Neuronal stem cell (in vitro differentiated cells): ENCODE results near the gene MPRIP.
A peak's percentile ranks its signal among the peaks of the same experiment; 100 is the strongest.

ENCODE experiments used
- DNase-seq: peaks from one replicate; pipeline ENCODE4 v3.0.0-alpha.2; 2013; ENCODE audit warnings: low spot score
- H2AFZ ChIP-seq: one replicate; pipeline ENCODE4 v1.6.1; 2013; ENCODE audit warnings: mild to moderate bottlenecking, low read length, inconsistent platforms
- H2AK5ac ChIP-seq: 2 replicates; pipeline ENCODE4 v1.6.1; 2013; ENCODE audit warnings: low read depth, mild to moderate bottlenecking, inconsistent platforms, low read length, moderate library complexity, mixed read lengths
- H2BK120ac ChIP-seq: 2 replicates; pipeline ENCODE4 v1.6.1; 2013; ENCODE audit warnings: low read depth, mild to moderate bottlenecking, inconsistent platforms, low read length, moderate library complexity, mixed read lengths
- H2BK12ac ChIP-seq: one replicate; pipeline ENCODE4 v1.6.1; 2013; ENCODE audit warnings: low read length, inconsistent platforms
- H2BK15ac ChIP-seq: 2 replicates; pipeline ENCODE4 v1.6.1; 2013; ENCODE audit warnings: mild to moderate bottlenecking, low read length, inconsistent platforms, mixed read lengths
- H2BK5ac ChIP-seq: one replicate; pipeline ENCODE4 v1.6.1; 2013; ENCODE audit warnings: inconsistent platforms, mild to moderate bottlenecking, low read length, moderate library complexity
- H3K14ac ChIP-seq: one replicate; pipeline ENCODE4 v1.6.1; 2013; ENCODE audit warnings: low read length, inconsistent platforms
- H3K18ac ChIP-seq: 2 replicates; pipeline ENCODE4 v1.6.1; 2013; ENCODE audit warnings: low read length, inconsistent platforms
- H3K23ac ChIP-seq: 2 replicates; pipeline ENCODE4 v1.6.1; 2013; ENCODE audit warnings: low read depth, mild to moderate bottlenecking, mixed read lengths, low read length, inconsistent platforms; ENCODE audit not compliant: poor library complexity
- H3K27ac ChIP-seq: replicated peaks from 3 replicates; pipeline ENCODE4 v1.5.1; 2013; ENCODE audit warnings: low read length, inconsistent platforms
- H3K27me3 ChIP-seq, 3 experiments: 2 replicates each; pipeline ENCODE4 v1.6.1; 2013; ENCODE audit warnings: low read length in 3 of 3, mild to moderate bottlenecking in 2 of 3, inconsistent platforms in 1 of 3, low read depth in 1 of 3, mixed read lengths in 1 of 3, moderate library complexity in 1 of 3; ENCODE audit not compliant: control insufficient read depth in 3 of 3, insufficient read depth in 3 of 3
- H3K36me3 ChIP-seq, 2 donors: replicated peaks in 1 of 2; 2 replicates each; pipeline ENCODE4 v1.6.1; 2013; ENCODE audit warnings: low read length in 2 of 2; ENCODE audit not compliant: control insufficient read depth in 2 of 2, insufficient read depth in 2 of 2
- H3K4ac ChIP-seq: 2 replicates; pipeline ENCODE4 v1.6.1; 2013; ENCODE audit warnings: inconsistent platforms, mild to moderate bottlenecking, low read length, moderate library complexity
- H3K4me1 ChIP-seq, 2 donors: 1 replicate in 1 of 2; 2 replicates in 1 of 2; pipeline ENCODE4 v1.6.1; 2013; ENCODE audit warnings: low read length in 2 of 2, low read depth in 1 of 2; ENCODE audit not compliant: control insufficient read depth in 2 of 2, insufficient read depth in 1 of 2
- H3K4me2 ChIP-seq: one replicate; pipeline ENCODE4 v1.6.1; 2013; ENCODE audit warnings: mild to moderate bottlenecking, low read length, inconsistent platforms; ENCODE audit not compliant: insufficient read depth, poor library complexity, severe bottlenecking
- H3K4me3 ChIP-seq, 2 donors: 2 replicates each; pipeline ENCODE4 v1.5.1; 2013; ENCODE audit warnings: low read length in 2 of 2, mild to moderate bottlenecking in 2 of 2, inconsistent platforms in 1 of 2, moderate library complexity in 1 of 2
- H3K79me1 ChIP-seq: one replicate; pipeline ENCODE4 v1.6.1; 2013; ENCODE audit warnings: low read depth, mild to moderate bottlenecking, inconsistent platforms, low read length, moderate library complexity
- H3K9ac ChIP-seq: one replicate; pipeline ENCODE4 v1.6.1; 2013; ENCODE audit warnings: mild to moderate bottlenecking, low read depth, low read length, inconsistent platforms; ENCODE audit not compliant: poor library complexity
- H3K9me3 ChIP-seq, 2 donors: replicated peaks in 1 of 2; 2 replicates each; pipeline versions ENCODE3 to v1.6.1; 2013; ENCODE audit warnings: low read length in 2 of 2, mild to moderate bottlenecking in 2 of 2, inconsistent platforms in 1 of 2, low read depth in 1 of 2, mixed read lengths in 1 of 2, moderate library complexity in 1 of 2; ENCODE audit not compliant: control insufficient read depth in 2 of 2, insufficient read depth in 1 of 2
- H4K8ac ChIP-seq: one replicate; pipeline ENCODE4 v1.6.1; 2013; ENCODE audit warnings: low read depth, mild to moderate bottlenecking, inconsistent platforms, low read length, moderate library complexity
- H4K91ac ChIP-seq: one replicate; pipeline ENCODE4 v1.6.1; 2013; ENCODE audit warnings: low read length, low read depth, mild to moderate bottlenecking, inconsistent platforms; ENCODE audit not compliant: poor library complexity
- whole genome bisulfite sequencing, 2 donors: extraction: QIAGEN DNeasy Blood & Tissue Kit; methylation state at CpG; one replicate each; pipeline ENCODE4 v1.1.7; 2013; ENCODE audit warnings: missing lambda C conversion rate in 2 of 2, mixed read lengths in 1 of 2; ENCODE audit not compliant: insufficient read length in 2 of 2, insufficient replicate concordance in 1 of 2; ENCODE audit errors: extremely low coverage in 2 of 2; 5-methylcytosine and 5-hydroxymethylcytosine counted together

MPRIP gene

GRCh38 chr17:17236295-17237025 is 194.2 kb downstream of the MPRIP start:
- H3K4me1 ChIP-seq = peaks cover 7 to 13% of the 10 kb centered on the region in 2 donors
- H3K14ac ChIP-seq = peak overlapping the region; percentile 76
- H3K9me3 ChIP-seq = no peaks in the 10 kb centered on the region
- peak overlapping the region; percentile 82 for H3K4me2 ChIP-seq
- no peak overlapping the region for H3K27ac ChIP-seq
- H2AK5ac ChIP-seq = no peak overlapping the region
- peak overlapping the region; percentile 61 to 96 for H3K4me3 ChIP-seq
- H3K36me3 ChIP-seq = peaks cover 10 to 13% of the 10 kb centered on the region in 2 donors
- H2BK15ac ChIP-seq = peak overlapping the region; percentile 98
- WGBS, 2 donors = no CpG with 5 or more reads among the region's 31 CpGs
- H3K27me3 ChIP-seq = no peaks in the 10 kb centered on the region
- H3K23ac ChIP-seq = peak overlapping the region; percentile 19
- no peak overlapping the region for H2BK12ac ChIP-seq
- peak overlapping the region; percentile 98 for H2AFZ ChIP-seq
- peak; percentile 18 for DNase-seq
- peaks cover 21% of the 10 kb centered on the region for H3K79me1 ChIP-seq
- H2BK5ac ChIP-seq = peak overlapping the region; percentile 98
- peak overlapping the region; percentile 100 for H3K18ac ChIP-seq
- H4K8ac ChIP-seq = no peak overlapping the region
- H4K91ac ChIP-seq = no peak overlapping the region
- peak overlapping the region; percentile 83 for H2BK120ac ChIP-seq
- no peak overlapping the region for H3K4ac ChIP-seq
- H3K9ac ChIP-seq = peak overlapping the region; percentile 99

GRCh38 chr17:17237026-17237799 is 195.0 kb downstream of the MPRIP start, which contains the start of gene FLCN:
FLCN (minus strand) TSS chr17:17237168; CDS start chr17:17228137, 9,031 bp downstream.
- Histone ChIP-seq H2BK12ac (peak within 1 kb of the TSS; percentile 63), H3K23ac (peak within 1 kb of the TSS; percentile 65), H3K27me3 (no peaks in the 10 kb centered on the region), H3K18ac (peak within 1 kb of the TSS; percentile 100), H3K36me3 (peaks cover 6 to 11% of the 10 kb centered on the region in 2 donors), H3K4me1 (peaks cover 7 to 13% of the 10 kb centered on the region in 2 donors), H2BK5ac (peak within 1 kb of the TSS; percentile 98), H4K91ac (peak within 1 kb of the TSS; percentile 98), H3K14ac (peak within 1 kb of the TSS; percentile 76), H3K4ac (no peak within 1 kb of the TSS), H3K79me1 (peaks cover 16% of the 10 kb centered on the region), H3K27ac (peak within 1 kb of the TSS; percentile 80), H3K9me3 (no peaks in the 10 kb centered on the region), H3K9ac (peak within 1 kb of the TSS; percentile 99), H2BK120ac (peak within 1 kb of the TSS; percentile 83), H2AK5ac (no peak within 1 kb of the TSS), H2AFZ (peak within 1 kb of the TSS; percentile 98), H3K4me3 (peak within 1 kb of the TSS; percentile 61 to 96), H2BK15ac (peak within 1 kb of the TSS; percentile 98), H4K8ac (no peak within 1 kb of the TSS), H3K4me2 (peak within 1 kb of the TSS; percentile 82)
- DNase-seq = peak; percentile 88
- no CpG with 5 or more reads among the region's 53 CpGs for WGBS, 2 donors

GRCh38 chr17:17239832-17240231 is 197.6 kb downstream of the MPRIP start:
- Histone ChIP-seq H2BK15ac (no peak overlapping the region), H4K91ac (no peak overlapping the region), H2AFZ (no peak overlapping the region), H3K4ac (no peak overlapping the region), H2BK120ac (no peak overlapping the region), H3K36me3 (peaks cover 7 to 10% of the 10 kb centered on the region in 2 donors), H3K4me2 (no peak overlapping the region), H3K9ac (no peak overlapping the region), H3K4me1 (peaks cover 7 to 13% of the 10 kb centered on the region in 2 donors), H2AK5ac (no peak overlapping the region), H3K27me3 (no peaks in the 10 kb centered on the region), H3K9me3 (no peaks in the 10 kb centered on the region), H3K79me1 (peaks cover 14% of the 10 kb centered on the region), H3K4me3 (no peak overlapping the region), H4K8ac (no peak overlapping the region), H3K27ac (no peak overlapping the region), H3K18ac (no peak overlapping the region), H3K23ac (no peak overlapping the region), H2BK5ac (no peak overlapping the region), H3K14ac (no peak overlapping the region), H2BK12ac (no peak overlapping the region)
- WGBS, 2 donors = no CpG with 5 or more reads among the region's 1 CpG
- DNase-seq = no peak

GRCh38 chr17:17241656-17242055 is 199.4 kb downstream of the MPRIP start:
- no peak overlapping the region for H3K23ac ChIP-seq
- no peak overlapping the region for H3K27ac ChIP-seq
- DNase-seq = no peak
- no peak overlapping the region for H2BK120ac ChIP-seq
- no peak overlapping the region for H2AFZ ChIP-seq
- H4K91ac ChIP-seq = no peak overlapping the region
- peaks cover 7 to 22% of the 10 kb centered on the region in 2 donors for H3K36me3 ChIP-seq
- H3K27me3 ChIP-seq = no peaks in the 10 kb centered on the region
- H3K79me1 ChIP-seq = peaks cover 7% of the 10 kb centered on the region
- no peak overlapping the region for H3K4me2 ChIP-seq
- WGBS, 2 donors = no CpG with 5 or more reads among the region's 10 CpGs
- no peak overlapping the region for H3K9ac ChIP-seq
- H2BK12ac ChIP-seq = no peak overlapping the region
- H3K4me3 ChIP-seq = no peak overlapping the region
- no peak overlapping the region for H4K8ac ChIP-seq
- no peak overlapping the region for H3K4ac ChIP-seq
- no peak overlapping the region for H3K18ac ChIP-seq
- H3K9me3 ChIP-seq = no peaks in the 10 kb centered on the region
- no peak overlapping the region for H2AK5ac ChIP-seq
- H2BK5ac ChIP-seq = no peak overlapping the region
- H3K4me1 ChIP-seq = no peaks in the 10 kb centered on the region
- no peak overlapping the region for H2BK15ac ChIP-seq
- H3K14ac ChIP-seq = no peak overlapping the region
